ENCODE measurements around the gene FANCE.
A peak's percentile ranks its signal among the peaks of the same experiment; 100 is the strongest.

FANCE gene

GRCh38 chr6:35477551-35478179, 25.5 kb downstream of the FANCE start:
- Histone ChIP-seq H3K36me3 (ENCODE audit: low read depth) (peaks cover 45% of the 10 kb centered on the region), H3K4me1 (ENCODE audit: insufficient read depth, poor library complexity, severe bottlenecking) (no peaks in the 10 kb centered on the region), H3K27me3 (ENCODE audit: insufficient read depth, poor library complexity, severe bottlenecking) (no peaks in the 10 kb centered on the region), H3K9me3 (ENCODE audit: severe bottlenecking) (no peaks in the 10 kb centered on the region), H3K4me3 (ENCODE audit: severe bottlenecking) (no peak overlapping the region), H3K27ac (ENCODE audit: poor library complexity, severe bottlenecking) (no peak overlapping the region)
- DNase-seq (ENCODE audit: low spot score) (no peak), ATAC-seq (ENCODE audit: low read depth) (no peak)
- no peak for TF ChIP-seq CTCF (IDR thresholded peaks at IDR 0.05; ENCODE audit: poor library complexity, severe bottlenecking)

DNA sequence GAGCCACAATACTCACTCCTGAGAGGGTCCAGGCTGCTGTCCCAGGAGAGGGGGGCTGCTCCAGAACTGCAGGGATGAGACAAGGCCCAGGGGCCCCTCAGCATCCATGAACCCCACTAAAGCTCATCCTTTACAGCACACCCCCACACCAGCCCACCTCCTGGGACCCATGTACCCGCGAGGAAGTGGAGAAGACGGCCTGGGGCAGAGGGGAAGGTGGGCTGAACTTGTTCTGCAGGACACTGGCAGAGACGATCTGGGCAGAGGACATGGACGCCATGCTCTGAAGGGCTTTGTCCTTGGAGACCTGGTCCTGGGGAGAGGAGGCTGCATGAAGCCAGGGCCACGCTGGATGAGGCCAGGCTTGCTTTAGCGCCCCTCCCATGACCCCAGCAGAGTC, 26.1 kb downstream of the FANCE start:
- H3K27ac ChIP-seq (ENCODE audit: poor library complexity, severe bottlenecking) = no peak overlapping the region
- peaks cover 43% of the 10 kb centered on the region for H3K36me3 ChIP-seq (ENCODE audit: low read depth)
- no peak overlapping the region for H3K4me3 ChIP-seq (ENCODE audit: severe bottlenecking)
- TF ChIP-seq CTCF (IDR thresholded peaks at IDR 0.05; ENCODE audit: poor library complexity, severe bottlenecking) = no peak
- H3K4me1 ChIP-seq (ENCODE audit: insufficient read depth, poor library complexity, severe bottlenecking) = no peaks in the 10 kb centered on the region
- no peaks in the 10 kb centered on the region for H3K27me3 ChIP-seq (ENCODE audit: insufficient read depth, poor library complexity, severe bottlenecking)
- ATAC-seq (ENCODE audit: low read depth) = no peak
- peak; percentile 51 for DNase-seq (ENCODE audit: low spot score)
- no peaks in the 10 kb centered on the region for H3K9me3 ChIP-seq (ENCODE audit: severe bottlenecking)

DNA sequence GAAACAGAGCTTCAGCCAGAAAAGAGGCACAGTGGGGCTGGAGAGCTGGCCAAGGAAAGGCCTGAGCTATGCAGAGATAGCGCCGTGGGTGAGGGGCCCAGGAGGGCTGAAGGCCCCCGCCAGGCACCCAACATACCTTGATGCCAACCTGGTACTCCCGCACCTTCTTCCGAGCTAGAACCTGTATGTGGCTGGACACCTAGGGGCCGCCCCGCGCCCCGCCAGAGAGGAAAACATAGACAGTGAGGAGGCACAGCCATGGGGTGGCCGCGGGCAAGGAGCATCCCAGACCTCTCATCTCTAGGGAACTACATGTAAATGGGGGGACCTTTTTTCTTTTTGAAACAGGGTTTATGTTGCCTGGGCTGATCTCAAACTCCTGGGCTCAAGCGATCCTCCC, 28.0 kb downstream of the FANCE start:
- no peak for ATAC-seq (ENCODE audit: low read depth)
- peak; percentile 53 for DNase-seq (ENCODE audit: low spot score)

DNA sequence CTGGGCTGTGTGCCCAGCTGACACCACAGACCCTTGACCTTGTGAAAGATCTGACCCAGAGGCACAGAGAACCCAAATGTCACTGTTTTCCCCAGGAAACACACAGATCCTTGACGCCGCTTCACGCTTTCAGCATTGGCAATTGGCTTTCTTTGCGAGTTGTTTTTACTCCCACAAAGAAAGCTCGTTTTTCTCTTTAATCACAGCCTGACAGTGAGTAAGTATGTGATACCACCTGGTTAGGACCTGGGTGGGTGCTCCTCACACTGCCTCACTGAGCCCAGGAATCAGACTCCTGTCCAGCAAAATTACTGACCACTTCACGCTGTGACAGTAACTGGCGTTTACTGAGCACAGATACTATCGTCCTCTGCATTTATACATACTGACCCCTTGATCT, 29.1 kb downstream of the FANCE start:
- Histone ChIP-seq H3K9me3 (ENCODE audit: severe bottlenecking) (no peaks in the 10 kb centered on the region), H3K27ac (ENCODE audit: poor library complexity, severe bottlenecking) (no peak overlapping the region), H3K4me1 (ENCODE audit: insufficient read depth, poor library complexity, severe bottlenecking) (peaks cover 14% of the 10 kb centered on the region), H3K36me3 (ENCODE audit: low read depth) (peaks cover 39% of the 10 kb centered on the region), H3K4me3 (ENCODE audit: severe bottlenecking) (no peak overlapping the region), H3K27me3 (ENCODE audit: insufficient read depth, poor library complexity, severe bottlenecking) (no peaks in the 10 kb centered on the region)
- TF ChIP-seq CTCF (IDR thresholded peaks at IDR 0.05; ENCODE audit: poor library complexity, severe bottlenecking) = no peak
- no peak for DNase-seq (ENCODE audit: low spot score)
- ATAC-seq (ENCODE audit: low read depth) = no peak

More for the DNA sequence above, 28.0 kb downstream of the FANCE start:
- Histone ChIP-seq H3K27ac (ENCODE audit: poor library complexity, severe bottlenecking) (no peak overlapping the region), H3K27me3 (ENCODE audit: insufficient read depth, poor library complexity, severe bottlenecking) (no peaks in the 10 kb centered on the region), H3K36me3 (ENCODE audit: low read depth) (peaks cover 40% of the 10 kb centered on the region), H3K4me1 (ENCODE audit: insufficient read depth, poor library complexity, severe bottlenecking) (peaks cover 5% of the 10 kb centered on the region), H3K4me3 (ENCODE audit: severe bottlenecking) (no peak overlapping the region), H3K9me3 (ENCODE audit: severe bottlenecking) (no peaks in the 10 kb centered on the region)
- TF ChIP-seq CTCF (IDR thresholded peaks at IDR 0.05; ENCODE audit: poor library complexity, severe bottlenecking) = no peak

DNA sequence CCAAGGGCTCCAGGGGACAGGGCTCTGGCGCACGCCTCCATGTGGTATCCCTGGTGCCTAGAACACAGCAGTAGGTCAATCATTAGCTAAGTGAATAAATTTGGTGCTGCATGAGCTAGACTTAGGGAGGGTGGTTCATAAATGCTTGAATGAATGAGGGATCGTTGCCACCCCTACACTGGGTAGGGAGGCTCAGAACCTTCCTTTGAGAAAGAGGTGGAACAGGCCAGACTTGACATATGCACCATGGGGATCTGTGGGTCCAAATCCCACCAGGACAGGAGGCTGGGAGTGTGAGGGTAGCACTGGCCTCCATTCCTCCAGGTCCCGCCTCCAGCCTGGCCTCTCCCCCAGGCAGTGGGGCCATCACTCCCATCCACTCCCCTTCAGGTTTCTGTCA, 30.9 kb downstream of the FANCE start:
- Histone ChIP-seq H3K4me3 (ENCODE audit: severe bottlenecking) (no peak overlapping the region), H3K36me3 (ENCODE audit: low read depth) (peaks cover 31% of the 10 kb centered on the region), H3K9me3 (ENCODE audit: severe bottlenecking) (no peaks in the 10 kb centered on the region), H3K27me3 (ENCODE audit: insufficient read depth, poor library complexity, severe bottlenecking) (no peaks in the 10 kb centered on the region), H3K27ac (ENCODE audit: poor library complexity, severe bottlenecking) (no peak overlapping the region), H3K4me1 (ENCODE audit: insufficient read depth, poor library complexity, severe bottlenecking) (peaks cover 31% of the 10 kb centered on the region)
- ATAC-seq (ENCODE audit: low read depth) (no peak), DNase-seq (ENCODE audit: low spot score) (no peak)
- no peak for TF ChIP-seq CTCF (IDR thresholded peaks at IDR 0.05; ENCODE audit: poor library complexity, severe bottlenecking)
